Suprapubic skin (tissue), 4 donors: ENCODE data around the gene OAS1.

Experiments used
- EP300 ChIP-seq: sonication (generic); formaldehyde crosslinking; IDR thresholded peaks from one replicate; pipeline ENCODE4 v1.6.1; 2017; ENCODE audit warnings: antibody characterized with exemption
- POLR2A ChIP-seq, 2 donors: fragments of 450-650 bp; IDR thresholded peaks; one replicate each; pipeline ENCODE4 v1.6.1; 2017; ENCODE audit warnings: antibody characterized with exemption in 2 of 2, mild to moderate bottlenecking in 2 of 2, moderate library complexity in 2 of 2
- POLR2AphosphoS5 ChIP-seq, 3 donors: sonication (generic); formaldehyde crosslinking; IDR thresholded peaks; one replicate each; pipeline ENCODE4 v1.6.1; 2017; ENCODE audit warnings: antibody characterized with exemption in 3 of 3
- TF ChIP-seq, protein P1 (sequence below), 2 donors: fragments of 200-600 bp in 1 of 2; fragments of 450-650 bp in 1 of 2; sonication (generic) in 1 of 2; IDR thresholded peaks; one replicate each; pipeline ENCODE4 v1.5.1; 2016 to 2019; ENCODE audit warnings: antibody characterized with exemption in 2 of 2, mild to moderate bottlenecking in 1 of 2, moderate library complexity in 1 of 2

- TF ChIP-seq, protein P1, sequence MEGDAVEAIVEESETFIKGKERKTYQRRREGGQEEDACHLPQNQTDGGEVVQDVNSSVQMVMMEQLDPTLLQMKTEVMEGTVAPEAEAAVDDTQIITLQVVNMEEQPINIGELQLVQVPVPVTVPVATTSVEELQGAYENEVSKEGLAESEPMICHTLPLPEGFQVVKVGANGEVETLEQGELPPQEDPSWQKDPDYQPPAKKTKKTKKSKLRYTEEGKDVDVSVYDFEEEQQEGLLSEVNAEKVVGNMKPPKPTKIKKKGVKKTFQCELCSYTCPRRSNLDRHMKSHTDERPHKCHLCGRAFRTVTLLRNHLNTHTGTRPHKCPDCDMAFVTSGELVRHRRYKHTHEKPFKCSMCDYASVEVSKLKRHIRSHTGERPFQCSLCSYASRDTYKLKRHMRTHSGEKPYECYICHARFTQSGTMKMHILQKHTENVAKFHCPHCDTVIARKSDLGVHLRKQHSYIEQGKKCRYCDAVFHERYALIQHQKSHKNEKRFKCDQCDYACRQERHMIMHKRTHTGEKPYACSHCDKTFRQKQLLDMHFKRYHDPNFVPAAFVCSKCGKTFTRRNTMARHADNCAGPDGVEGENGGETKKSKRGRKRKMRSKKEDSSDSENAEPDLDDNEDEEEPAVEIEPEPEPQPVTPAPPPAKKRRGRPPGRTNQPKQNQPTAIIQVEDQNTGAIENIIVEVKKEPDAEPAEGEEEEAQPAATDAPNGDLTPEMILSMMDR (IDR thresholded peaks at IDR 0.05): no peak
- no peak for TF ChIP-seq POLR2AphosphoS5 (IDR thresholded peaks at IDR 0.05)
- TF ChIP-seq POLR2A (IDR thresholded peaks at IDR 0.05): no peak
- TF ChIP-seq EP300: no peak
These were observed 6.4 kb downstream of the OAS1 start for GRCh38 chr12:112913038-112913688.
